ENCODE measurements around the gene FLNC. TPM values are rescaled to one million over a fixed set of nuclear protein-coding genes. Genes with fewer than 3 reads are reported as not detected.

The FLNC gene
- total RNA-seq, 1 donor from 2014 or later: 11.7 TPM

DNA sequence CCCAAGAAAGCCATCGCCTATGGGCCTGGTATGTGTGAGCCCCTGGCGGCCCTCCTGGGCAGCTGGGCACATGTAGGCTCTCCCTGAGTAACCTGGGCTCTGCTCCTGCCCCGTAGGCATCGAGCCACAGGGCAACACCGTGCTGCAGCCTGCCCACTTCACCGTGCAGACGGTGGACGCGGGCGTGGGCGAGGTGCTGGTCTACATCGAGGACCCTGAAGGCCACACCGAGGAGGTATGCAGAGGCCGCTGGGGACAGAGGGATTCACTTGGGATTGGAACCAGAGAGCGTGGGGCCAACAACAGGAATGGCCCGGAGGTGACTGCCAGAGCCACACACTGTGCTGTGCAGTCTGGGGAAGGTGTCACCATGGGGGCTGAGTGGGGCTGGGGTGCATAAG lies 7.3 kb downstream of the FLNC start:
- intact Hi-C loops (cut with DNase I): no loop called here
- DNase-seq (no peak), ATAC-seq (no peak)
- no peak for TF ChIP-seq CTCF (IDR thresholded peaks at IDR 0.05)
- Histone ChIP-seq H3K4me1 (peaks cover 15% of the 10 kb centered on the region), H3K27me3 (ENCODE audit: low read depth) (peaks cover 7% of the 10 kb centered on the region), H3K9me3 (no peaks in the 10 kb centered on the region), H3K27ac (no peak overlapping the region), H3K36me3 (no peaks in the 10 kb centered on the region), H3K4me3 (no peak overlapping the region)

DNA sequence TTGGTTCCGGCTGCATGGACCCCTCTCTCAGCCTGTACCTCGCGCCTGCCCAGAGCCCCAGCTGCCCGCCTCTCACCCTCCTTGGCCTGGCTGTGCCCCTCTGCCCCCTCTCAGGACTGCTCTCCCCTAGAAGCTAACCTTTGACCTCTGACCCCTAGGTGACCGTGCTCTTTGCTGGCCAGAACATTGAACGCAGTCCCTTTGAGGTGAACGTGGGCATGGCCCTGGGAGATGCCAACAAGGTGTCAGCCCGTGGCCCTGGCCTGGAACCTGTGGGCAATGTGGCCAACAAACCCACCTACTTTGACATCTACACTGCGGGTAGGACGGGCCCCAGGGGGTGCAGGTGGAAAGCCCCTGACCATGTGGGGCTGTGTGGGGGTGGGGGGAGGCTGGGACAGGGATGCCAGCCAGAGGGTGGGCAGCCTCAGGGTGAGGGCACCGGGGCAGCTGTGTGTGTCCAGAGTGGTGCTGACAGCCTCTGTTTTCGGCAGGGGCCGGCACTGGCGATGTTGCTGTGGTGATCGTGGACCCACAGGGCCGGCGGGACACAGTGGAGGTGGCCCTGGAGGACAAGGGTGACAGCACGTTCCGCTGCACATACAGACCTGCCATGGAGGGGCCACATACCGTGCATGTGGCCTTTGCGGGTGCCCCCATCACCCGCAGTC lies 8.0 kb downstream of the FLNC start:
- no peaks in the 10 kb centered on the region for H3K9me3 ChIP-seq
- TF ChIP-seq CTCF (IDR thresholded peaks at IDR 0.05): no peak
- no peak overlapping the region for H3K4me3 ChIP-seq
- DNase-seq: peak; percentile 39
- H3K27ac ChIP-seq: no peak overlapping the region
- intact Hi-C loops (cut with DNase I): no loop called here
- no peak for ATAC-seq
- no peaks in the 10 kb centered on the region for H3K36me3 ChIP-seq
- peaks cover 8% of the 10 kb centered on the region for H3K4me1 ChIP-seq
- H3K27me3 ChIP-seq (ENCODE audit: low read depth): no peaks in the 10 kb centered on the region

- Histone ChIP-seq H3K4me3 (no peak overlapping the region), H3K27ac (no peak overlapping the region), H3K9me3 (no peaks in the 10 kb centered on the region), H3K27me3 (ENCODE audit: low read depth) (no peaks in the 10 kb centered on the region), H3K36me3 (no peaks in the 10 kb centered on the region), H3K4me1 (no peaks in the 10 kb centered on the region)
- no peak for TF ChIP-seq CTCF (IDR thresholded peaks at IDR 0.05)
- intact Hi-C loops (cut with DNase I): no loop called here
- DNase-seq (no peak), ATAC-seq (no peak)
Measured at GRCh38 chr7:128838981-128839731, 8.9 kb downstream of the FLNC start.

DNA sequence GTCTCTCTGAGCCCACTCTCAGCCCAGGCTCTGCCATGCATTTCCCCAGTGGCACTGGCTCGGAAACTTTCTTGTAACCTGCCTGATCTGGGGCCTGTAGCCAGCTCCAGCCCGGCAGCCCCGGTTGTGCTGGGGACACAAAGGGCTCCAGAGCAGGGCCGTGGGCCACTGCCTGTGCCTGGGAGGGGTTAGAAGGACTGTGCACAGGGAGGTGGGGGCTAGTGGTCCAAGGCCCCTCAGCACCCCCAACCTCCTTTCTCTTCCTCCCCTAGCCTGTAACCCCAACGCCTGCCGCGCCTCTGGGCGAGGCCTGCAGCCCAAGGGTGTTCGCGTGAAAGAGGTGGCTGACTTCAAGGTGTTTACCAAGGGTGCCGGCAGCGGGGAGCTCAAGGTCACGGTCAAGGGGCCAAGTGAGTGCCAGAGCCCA lies 9.6 kb downstream of the FLNC start:
- H3K4me1 ChIP-seq: no peaks in the 10 kb centered on the region
- H3K36me3 ChIP-seq: no peaks in the 10 kb centered on the region
- H3K9me3 ChIP-seq: no peaks in the 10 kb centered on the region
- H3K27ac ChIP-seq: no peak overlapping the region
- ATAC-seq (no peak), DNase-seq (peak; percentile 38)
- no peak for TF ChIP-seq CTCF (IDR thresholded peaks at IDR 0.05)
- intact Hi-C loops (cut with DNase I): no loop called here
- H3K27me3 ChIP-seq (ENCODE audit: low read depth): no peaks in the 10 kb centered on the region
- H3K4me3 ChIP-seq: no peak overlapping the region

DNA sequence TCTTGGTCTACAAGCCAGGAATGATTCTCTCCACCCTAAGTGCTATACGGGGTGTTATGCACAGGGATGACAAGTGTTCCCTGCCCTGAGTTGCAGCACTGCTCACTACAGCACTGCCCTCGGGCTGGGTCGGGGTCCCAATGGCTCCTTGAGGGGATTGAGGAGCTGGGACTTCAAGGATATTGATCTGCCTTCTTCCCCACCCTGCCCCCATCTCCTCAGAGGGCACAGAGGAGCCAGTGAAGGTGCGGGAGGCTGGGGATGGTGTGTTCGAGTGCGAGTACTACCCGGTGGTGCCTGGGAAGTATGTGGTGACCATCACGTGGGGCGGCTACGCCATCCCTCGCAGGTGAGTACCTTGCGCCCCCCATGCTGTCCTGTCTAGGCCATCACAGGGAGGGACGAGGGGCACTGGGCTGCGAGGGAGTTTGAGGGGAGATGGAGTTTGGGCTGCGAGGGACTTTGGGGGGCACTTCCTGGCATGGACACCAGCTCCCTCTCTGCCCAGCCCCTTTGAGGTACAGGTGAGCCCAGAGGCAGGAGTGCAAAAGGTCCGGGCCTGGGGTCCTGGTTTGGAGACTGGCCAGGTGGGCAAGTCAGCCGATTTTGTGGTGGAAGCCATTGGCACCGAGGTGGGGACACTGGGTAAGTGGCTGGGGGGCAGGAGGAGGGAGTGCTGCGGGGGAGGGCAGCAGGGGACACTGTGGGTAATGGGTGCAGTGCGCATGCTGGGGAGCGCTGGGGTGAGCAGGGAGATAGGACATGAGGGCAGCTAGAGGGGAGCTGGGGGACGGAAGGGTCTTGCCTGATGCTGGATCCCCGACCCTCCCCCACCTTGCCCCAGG lies 10.3 kb downstream of the FLNC start:
- intact Hi-C loops (cut with DNase I): no loop called here
- Histone ChIP-seq H3K4me3 (no peak overlapping the region), H3K27ac (no peak overlapping the region), H3K27me3 (ENCODE audit: low read depth) (no peaks in the 10 kb centered on the region), H3K9me3 (no peaks in the 10 kb centered on the region), H3K36me3 (no peaks in the 10 kb centered on the region), H3K4me1 (no peaks in the 10 kb centered on the region)
- no peak for DNase-seq
- no peak for ATAC-seq
- no peak for TF ChIP-seq CTCF (IDR thresholded peaks at IDR 0.05)

Measured in lower lobe of right lung (tissue), 2 donors.